DND-41 (cell line): ENCODE data around the gene MAGI1.

Experiments used
- ATAC-seq: fragments of 200-7000 bp; cut with Tn5 transposase; 3 replicates; pipeline ENCODE4 v1.9.1; 2021; ENCODE audit warnings: low read depth; ENCODE audit not compliant: insufficient read depth
- DNase-seq: peaks from one replicate; pipeline ENCODE4 v3.0.0-alpha.2; 2020
- H2AFZ ChIP-seq: 2 replicates; pipeline ENCODE4 v1.6.0; 2012; ENCODE audit warnings: low read depth, low read length
- H3K27ac ChIP-seq: 2 replicates; pipeline ENCODE4 v1.5.1; 2012; ENCODE audit warnings: low read length, inconsistent platforms
- H3K27me3 ChIP-seq: fragments of 200-600 bp; sonication (generic); 2 replicates; pipeline ENCODE4 v1.6.0; 2012; ENCODE audit warnings: low read length, mild to moderate bottlenecking, inconsistent platforms; ENCODE audit not compliant: insufficient read depth, poor library complexity
- H3K36me3 ChIP-seq: 2 replicates; pipeline ENCODE4 v1.5.1; 2012; ENCODE audit warnings: low read length, inconsistent platforms; ENCODE audit not compliant: insufficient read depth
- H3K4me1 ChIP-seq: 2 replicates; pipeline ENCODE4 v1.5.1; 2012; ENCODE audit warnings: mild to moderate bottlenecking, low read length; ENCODE audit not compliant: insufficient read depth
- H3K4me2 ChIP-seq: 2 replicates; pipeline ENCODE4 v1.6.0; 2012; ENCODE audit warnings: mild to moderate bottlenecking, moderate library complexity, low read length, inconsistent platforms; ENCODE audit not compliant: insufficient read depth
- H3K4me3 ChIP-seq, 2 experiments: fragments of 200-600 bp in 1 of 2; shearing (Covaris generic) in 1 of 2; 2 replicates each; pipeline ENCODE4 v1.5.1; 2012 to 2016; ENCODE audit warnings: inconsistent platforms in 2 of 2, low read length in 2 of 2, mild to moderate bottlenecking in 2 of 2, low read depth in 1 of 2, moderate library complexity in 1 of 2
- H3K79me2 ChIP-seq: 2 replicates; pipeline ENCODE4 v1.6.0; 2012; ENCODE audit warnings: low read length, inconsistent platforms; ENCODE audit not compliant: insufficient read depth
- H3K9ac ChIP-seq: 2 replicates; pipeline ENCODE4 v1.6.0; 2012; ENCODE audit warnings: low read depth, mild to moderate bottlenecking, inconsistent platforms, low read length, moderate library complexity
- H3K9me3 ChIP-seq: 2 replicates; pipeline ENCODE4 v1.5.1; 2012; ENCODE audit warnings: low read length, moderate library complexity, mild to moderate bottlenecking, inconsistent platforms; ENCODE audit not compliant: insufficient read depth, severe bottlenecking
- H4K20me1 ChIP-seq: 2 replicates; pipeline ENCODE4 v1.6.0; 2012; ENCODE audit warnings: low read length; ENCODE audit not compliant: insufficient read depth
- EZH2 ChIP-seq: IDR thresholded peaks from 3 replicates; pipeline ENCODE4 v1.6.1; 2012; ENCODE audit warnings: borderline replicate concordance, low read depth, mild to moderate bottlenecking, moderate library complexity, low read length, inconsistent platforms; ENCODE audit not compliant: severe bottlenecking
- TF ChIP-seq, protein P1 (sequence below): IDR thresholded peaks from 2 replicates; pipeline ENCODE4 v1.5.1; 2012; ENCODE audit warnings: borderline replicate concordance, low read length, moderate library complexity, mild to moderate bottlenecking; ENCODE audit not compliant: poor library complexity, severe bottlenecking; ENCODE audit errors: extremely low read depth

Gene MAGI1

DNA sequence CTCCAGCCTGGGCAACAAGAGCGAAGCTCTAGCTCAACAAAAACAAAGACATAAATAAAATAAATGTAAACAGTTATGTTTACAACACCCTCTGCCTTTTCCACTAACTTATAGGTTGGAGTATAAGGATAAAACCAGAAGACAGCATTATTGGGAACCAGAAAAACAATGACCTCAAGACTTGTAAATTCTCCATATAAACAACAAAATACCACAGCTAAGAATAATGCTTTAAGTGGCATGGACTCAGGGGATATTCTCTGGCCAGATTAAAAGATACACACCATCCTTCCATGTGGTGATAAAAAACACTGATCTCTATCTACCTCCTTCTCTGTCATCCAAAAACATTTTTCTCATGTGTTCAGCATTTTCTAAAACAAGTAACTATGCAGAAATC lies 500.6 kb downstream of the MAGI1 start:
- Histone ChIP-seq H2AFZ (no peak overlapping the region), H3K4me3 (no peak overlapping the region), H3K9me3 (no peaks in the 10 kb centered on the region), H3K4me2 (no peak overlapping the region), H3K4me1 (no peaks in the 10 kb centered on the region), H3K79me2 (no peaks in the 10 kb centered on the region), H3K9ac (no peak overlapping the region), H4K20me1 (no peaks in the 10 kb centered on the region), H3K27ac (no peak overlapping the region), H3K27me3 (no peaks in the 10 kb centered on the region), H3K36me3 (no peaks in the 10 kb centered on the region)
- TF ChIP-seq, protein P1, sequence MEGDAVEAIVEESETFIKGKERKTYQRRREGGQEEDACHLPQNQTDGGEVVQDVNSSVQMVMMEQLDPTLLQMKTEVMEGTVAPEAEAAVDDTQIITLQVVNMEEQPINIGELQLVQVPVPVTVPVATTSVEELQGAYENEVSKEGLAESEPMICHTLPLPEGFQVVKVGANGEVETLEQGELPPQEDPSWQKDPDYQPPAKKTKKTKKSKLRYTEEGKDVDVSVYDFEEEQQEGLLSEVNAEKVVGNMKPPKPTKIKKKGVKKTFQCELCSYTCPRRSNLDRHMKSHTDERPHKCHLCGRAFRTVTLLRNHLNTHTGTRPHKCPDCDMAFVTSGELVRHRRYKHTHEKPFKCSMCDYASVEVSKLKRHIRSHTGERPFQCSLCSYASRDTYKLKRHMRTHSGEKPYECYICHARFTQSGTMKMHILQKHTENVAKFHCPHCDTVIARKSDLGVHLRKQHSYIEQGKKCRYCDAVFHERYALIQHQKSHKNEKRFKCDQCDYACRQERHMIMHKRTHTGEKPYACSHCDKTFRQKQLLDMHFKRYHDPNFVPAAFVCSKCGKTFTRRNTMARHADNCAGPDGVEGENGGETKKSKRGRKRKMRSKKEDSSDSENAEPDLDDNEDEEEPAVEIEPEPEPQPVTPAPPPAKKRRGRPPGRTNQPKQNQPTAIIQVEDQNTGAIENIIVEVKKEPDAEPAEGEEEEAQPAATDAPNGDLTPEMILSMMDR: no peak
- TF ChIP-seq EZH2: no peak
- DNase-seq (no peak), ATAC-seq (no peak)

DNA sequence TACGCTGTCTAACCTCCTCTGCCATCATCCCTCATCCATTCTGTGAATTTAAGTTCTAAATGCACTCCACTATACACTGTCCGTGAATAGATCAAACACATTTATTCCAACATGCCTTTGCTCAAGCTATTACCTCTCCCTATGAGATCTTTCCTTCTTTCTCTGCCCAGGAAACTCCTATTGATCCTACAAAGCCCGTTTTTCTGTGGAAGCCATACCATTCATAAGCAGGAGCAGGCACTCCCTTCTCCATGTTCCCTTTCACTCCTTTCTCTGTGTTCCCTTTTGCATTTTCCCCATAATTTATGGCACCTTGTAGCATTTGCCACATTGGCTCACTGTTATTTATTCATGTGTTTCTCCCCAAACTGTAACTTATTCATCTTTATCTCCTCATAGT lies 501.6 kb downstream of the MAGI1 start:
- H3K27me3 ChIP-seq: no peaks in the 10 kb centered on the region
- no peaks in the 10 kb centered on the region for H3K79me2 ChIP-seq
- H3K4me2 ChIP-seq: no peak overlapping the region
- no peaks in the 10 kb centered on the region for H3K4me1 ChIP-seq
- TF ChIP-seq, protein P1: no peak
- TF ChIP-seq EZH2: no peak
- no peaks in the 10 kb centered on the region for H3K9me3 ChIP-seq
- no peak overlapping the region for H3K9ac ChIP-seq
- ATAC-seq (no peak), DNase-seq (no peak)
- no peaks in the 10 kb centered on the region for H3K36me3 ChIP-seq
- no peak overlapping the region for H3K4me3 ChIP-seq
- H2AFZ ChIP-seq: no peak overlapping the region
- no peaks in the 10 kb centered on the region for H4K20me1 ChIP-seq
- no peak overlapping the region for H3K27ac ChIP-seq

DNA sequence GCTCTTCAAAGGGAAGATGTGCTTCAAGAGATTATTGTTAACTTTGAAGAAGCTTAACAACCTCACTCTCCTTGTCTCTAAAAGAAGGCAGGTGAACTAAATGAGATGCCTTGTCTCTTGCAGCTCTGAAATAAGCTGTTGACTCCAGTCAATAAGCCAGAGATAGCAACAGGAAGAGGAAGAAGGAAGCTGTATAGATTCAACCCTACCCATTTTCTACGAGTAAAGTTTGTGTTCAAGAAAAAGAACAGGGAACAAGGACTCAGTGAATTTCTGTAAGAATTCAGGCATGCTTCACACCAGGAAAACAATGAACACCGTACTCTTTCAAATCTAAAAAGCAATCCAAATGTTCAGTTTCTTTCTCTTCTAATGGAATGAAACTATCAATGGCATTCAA lies 503.5 kb downstream of the MAGI1 start:
- Histone ChIP-seq H3K9ac (no peak overlapping the region), H4K20me1 (no peaks in the 10 kb centered on the region), H3K36me3 (no peaks in the 10 kb centered on the region), H3K27ac (no peak overlapping the region), H3K4me1 (no peaks in the 10 kb centered on the region), H2AFZ (no peak overlapping the region), H3K4me2 (no peak overlapping the region), H3K4me3 (no peak overlapping the region), H3K27me3 (no peaks in the 10 kb centered on the region), H3K79me2 (no peaks in the 10 kb centered on the region), H3K9me3 (no peaks in the 10 kb centered on the region)
- no peak for DNase-seq
- TF ChIP-seq, protein P1: no peak
- TF ChIP-seq EZH2: no peak
- ATAC-seq: no peak

DNA sequence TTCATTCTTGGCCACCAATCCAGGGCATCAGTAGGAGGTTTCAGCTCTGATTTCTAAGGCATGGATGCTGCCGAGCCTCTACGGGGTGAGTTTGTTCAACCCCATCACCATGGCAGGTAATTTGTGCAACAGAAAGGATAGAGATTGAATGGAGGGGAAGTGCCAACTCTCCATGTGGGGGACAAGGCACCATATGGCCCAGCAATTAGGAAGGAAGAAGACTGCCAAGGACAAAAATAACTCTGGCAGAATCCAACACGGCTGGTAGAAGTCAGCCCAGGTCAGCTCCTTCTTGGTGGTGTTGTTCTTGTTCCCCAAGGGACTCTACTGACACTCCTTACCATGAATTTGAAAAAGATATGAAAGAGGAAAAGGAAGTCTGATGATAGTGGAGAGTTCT lies 503.9 kb downstream of the MAGI1 start:
- ATAC-seq (no peak), DNase-seq (no peak)
- Histone ChIP-seq H3K9me3 (no peaks in the 10 kb centered on the region), H3K27ac (no peak overlapping the region), H3K4me2 (no peak overlapping the region), H3K4me3 (no peak overlapping the region), H3K27me3 (no peaks in the 10 kb centered on the region), H3K79me2 (no peaks in the 10 kb centered on the region), H4K20me1 (no peaks in the 10 kb centered on the region), H3K9ac (no peak overlapping the region), H3K4me1 (no peaks in the 10 kb centered on the region), H2AFZ (no peak overlapping the region), H3K36me3 (no peaks in the 10 kb centered on the region)
- TF ChIP-seq EZH2: no peak
- TF ChIP-seq, protein P1: no peak
